Astrocyte (in vitro differentiated cells and primary cell): Measurements from ENCODE around the gene FNDC8. TPM values are rescaled to one million over a fixed set of nuclear protein-coding genes. Genes with fewer than 3 reads are reported as not detected.

Source experiments
- DNase-seq: peaks from one replicate; pipeline ENCODE4 v3.0.0-alpha.2; 2010; ENCODE audit warnings: low read depth
- FAIRE-seq: peaks from 2 replicates; lab custom pipeline; 2011; peaks lifted over from hg19 to GRCh38; lab: Jason Lieb, UNC
- H2AFZ ChIP-seq: 2 replicates; pipeline ENCODE4 v1.6.0; 2012; ENCODE audit warnings: low read depth, low read length, inconsistent platforms
- H3K27ac ChIP-seq: 2 replicates; pipeline ENCODE4 v1.5.1; 2011; ENCODE audit warnings: low read depth, low read length, inconsistent platforms
- H3K27me3 ChIP-seq: 2 replicates; pipeline ENCODE4 v1.6.0; 2011; ENCODE audit warnings: low read length, inconsistent platforms; ENCODE audit not compliant: insufficient read depth
- H3K36me3 ChIP-seq: 2 replicates; pipeline ENCODE4 v1.5.1; 2011; ENCODE audit warnings: low read length, inconsistent platforms; ENCODE audit not compliant: insufficient read depth
- H3K4me1 ChIP-seq: 2 replicates; pipeline ENCODE4 v1.5.1; 2011; ENCODE audit warnings: low read length, inconsistent platforms; ENCODE audit not compliant: insufficient read depth
- H3K4me2 ChIP-seq: 2 replicates; pipeline ENCODE4 v1.6.0; 2012; ENCODE audit warnings: low read length, inconsistent platforms
- H3K4me3 ChIP-seq: 2 replicates; pipeline ENCODE4 v1.5.1; 2011; ENCODE audit warnings: low read depth, mild to moderate bottlenecking, low read length, inconsistent platforms; ENCODE audit not compliant: insufficient read depth
- H3K79me2 ChIP-seq: 2 replicates; pipeline ENCODE4 v1.6.0; 2012; ENCODE audit warnings: mild to moderate bottlenecking, low read length, inconsistent platforms; ENCODE audit not compliant: insufficient read depth
- H3K9ac ChIP-seq: 2 replicates; pipeline ENCODE4 v1.6.0; 2012; ENCODE audit warnings: mild to moderate bottlenecking, low read length, inconsistent platforms
- H3K9me3 ChIP-seq: 2 replicates; pipeline ENCODE4 v1.5.1; 2012; ENCODE audit warnings: low read depth, mild to moderate bottlenecking, low read length, inconsistent platforms; ENCODE audit not compliant: insufficient read depth
- H4K20me1 ChIP-seq: 2 replicates; pipeline ENCODE4 v1.6.0; 2012; ENCODE audit warnings: low read length, inconsistent platforms; ENCODE audit not compliant: insufficient read depth
- H3K27ac Mint-ChIP-seq: one replicate; pipeline ENCODE4 v1.8.0; 2021; ENCODE audit warnings: mild to moderate bottlenecking, mixed read lengths; ENCODE audit not compliant: unreplicated experiment
- H3K27me3 Mint-ChIP-seq: one replicate; pipeline ENCODE4 v1.8.0; 2021; ENCODE audit warnings: low read depth, mixed read lengths; ENCODE audit not compliant: unreplicated experiment
- H3K36me3 Mint-ChIP-seq: one replicate; pipeline ENCODE4 v1.8.0; 2021; ENCODE audit warnings: low read depth, mixed read lengths; ENCODE audit not compliant: unreplicated experiment
- H3K4me1 Mint-ChIP-seq: one replicate; pipeline ENCODE4 v1.8.0; 2021; ENCODE audit warnings: low read depth, mixed read lengths; ENCODE audit not compliant: unreplicated experiment
- H3K4me3 Mint-ChIP-seq: one replicate; pipeline ENCODE4 v1.8.0; 2021; ENCODE audit warnings: mild to moderate bottlenecking, moderate library complexity, mixed read lengths; ENCODE audit not compliant: unreplicated experiment
- H3K9me3 Mint-ChIP-seq: one replicate; pipeline ENCODE4 v1.8.0; 2021; ENCODE audit warnings: mild to moderate bottlenecking, mixed read lengths; ENCODE audit not compliant: unreplicated experiment
- CTCF ChIP-seq: IDR thresholded peaks from 2 replicates; pipeline ENCODE4 v1.5.1; 2011; ENCODE audit warnings: low read depth, mild to moderate bottlenecking, inconsistent platforms, low read length, moderate library complexity; ENCODE audit not compliant: insufficient read depth
- EZH2 ChIP-seq: IDR thresholded peaks from 2 replicates; pipeline ENCODE4 v1.6.1; 2012; ENCODE audit warnings: mild to moderate bottlenecking, low read length, inconsistent platforms; ENCODE audit not compliant: insufficient read depth
- total RNA-seq: library from RNA; stranded (reverse); gene quantifications from 2 replicates; pipeline ENCODE4 v1.2.1, GENCODE V29; 2021

Gene FNDC8
- total RNA-seq, 1 donor from 2014 or later, result not detected

GRCh38 chr17:35160354-35161201 is 39.2 kb downstream of the FNDC8 start:
- peaks cover 7% of the 10 kb centered on the region for H3K27me3 ChIP-seq
- no peak overlapping the region for H3K9ac ChIP-seq
- H2AFZ ChIP-seq, result no peak overlapping the region
- H4K20me1 ChIP-seq, result no peaks in the 10 kb centered on the region
- no peak overlapping the region for H3K4me3 ChIP-seq
- no peak for TF ChIP-seq CTCF
- no peak for TF ChIP-seq EZH2
- H3K4me2 ChIP-seq, result no peak overlapping the region
- H3K36me3 ChIP-seq, result no peaks in the 10 kb centered on the region
- DNase-seq, result no peak
- Mint-ChIP-seq H3K27ac (no peak overlapping the region), H3K4me1 (peaks cover 3% of the 10 kb centered on the region), H3K36me3 (no peaks in the 10 kb centered on the region), H3K9me3 (no peaks in the 10 kb centered on the region), H3K4me3 (no peak overlapping the region), H3K27me3 (peaks cover 15% of the 10 kb centered on the region)
- no peak overlapping the region for H3K27ac ChIP-seq
- no peaks in the 10 kb centered on the region for H3K79me2 ChIP-seq
- FAIRE-seq, result no peak
- H3K9me3 ChIP-seq, result no peaks in the 10 kb centered on the region
- H3K4me1 ChIP-seq, result no peaks in the 10 kb centered on the region

DNA sequence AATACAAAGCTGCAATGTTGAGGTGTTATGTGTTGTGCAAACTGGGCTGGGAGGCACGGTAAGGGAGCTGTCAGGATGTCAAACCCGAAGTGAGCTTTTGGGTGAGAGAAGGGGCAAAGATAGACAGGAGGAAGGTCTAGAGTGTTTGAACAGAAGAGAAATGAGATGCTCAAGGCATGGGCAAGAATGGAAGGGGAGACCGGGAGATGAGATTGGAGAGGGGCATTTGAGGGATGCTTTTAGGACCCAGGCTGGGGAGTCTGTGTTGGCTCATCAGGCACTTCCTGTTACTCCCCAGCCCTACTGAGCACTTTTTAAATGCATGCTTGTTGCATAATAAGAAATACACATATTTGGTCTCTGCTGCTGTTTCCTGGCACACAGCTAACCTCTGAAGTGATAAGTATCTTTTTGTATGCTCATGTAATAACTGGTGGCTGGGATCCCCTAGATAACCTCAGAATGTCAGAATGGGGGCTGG is 39.9 kb downstream of the FNDC8 start:
- H3K4me3 Mint-ChIP-seq, result no peak overlapping the region
- Histone ChIP-seq H2AFZ (no peak overlapping the region), H3K27me3 (peaks cover 7% of the 10 kb centered on the region), H3K79me2 (no peaks in the 10 kb centered on the region), H3K27ac (no peak overlapping the region), H3K9ac (no peak overlapping the region), H3K4me1 (no peaks in the 10 kb centered on the region), H3K4me3 (no peak overlapping the region), H3K4me2 (no peak overlapping the region), H3K36me3 (no peaks in the 10 kb centered on the region), H3K9me3 (no peaks in the 10 kb centered on the region), H4K20me1 (no peaks in the 10 kb centered on the region)
- no peak for FAIRE-seq
- H3K27ac Mint-ChIP-seq, result no peak overlapping the region
- TF ChIP-seq EZH2 (no peak), CTCF (no peak)
- no peaks in the 10 kb centered on the region for H3K36me3 Mint-ChIP-seq
- H3K9me3 Mint-ChIP-seq, result no peaks in the 10 kb centered on the region
- H3K4me1 Mint-ChIP-seq, result peaks cover 3% of the 10 kb centered on the region
- no peak for DNase-seq
- peaks cover 15% of the 10 kb centered on the region for H3K27me3 Mint-ChIP-seq

- H2AFZ ChIP-seq, result no peak overlapping the region
- peaks cover 5% of the 10 kb centered on the region for H3K4me1 Mint-ChIP-seq
- no peak for FAIRE-seq
Measured at GRCh38 chr17:35162755-35163154, 41.3 kb downstream of the FNDC8 start.

More at GRCh38 chr17:35162755-35163154, 41.3 kb downstream of the FNDC8 start:
- no peak overlapping the region for H3K27ac ChIP-seq
- no peaks in the 10 kb centered on the region for H4K20me1 ChIP-seq
- Mint-ChIP-seq H3K36me3 (no peaks in the 10 kb centered on the region), H3K27me3 (peaks cover 15% of the 10 kb centered on the region), H3K9me3 (no peaks in the 10 kb centered on the region), H3K4me3 (no peak overlapping the region), H3K27ac (no peak overlapping the region)
- H3K36me3 ChIP-seq, result no peaks in the 10 kb centered on the region
- peaks cover 7% of the 10 kb centered on the region for H3K27me3 ChIP-seq
- TF ChIP-seq EZH2, result no peak
- no peak for TF ChIP-seq CTCF
- no peak overlapping the region for H3K9ac ChIP-seq
- no peaks in the 10 kb centered on the region for H3K4me1 ChIP-seq
- H3K79me2 ChIP-seq, result no peaks in the 10 kb centered on the region
- no peak for DNase-seq
- H3K9me3 ChIP-seq, result no peaks in the 10 kb centered on the region
- no peak overlapping the region for H3K4me3 ChIP-seq
- no peak overlapping the region for H3K4me2 ChIP-seq
